OCI-LY7 (cell line): ENCODE data around the gene ATP8B4.

Experiments
- CTCF ChIP-seq: fragments of 200-600 bp; sonication (generic); conservative IDR thresholded peaks from 2 replicates; pipeline ENCODE4 v1.5.1; 2014; ENCODE audit warnings: mild to moderate bottlenecking, antibody characterized with exemption, low read length, moderate library complexity, mixed read lengths
- EZH2phosphoT487 ChIP-seq: fragments of 200-600 bp; sonication (generic); IDR thresholded peaks from 2 replicates; pipeline ENCODE4 v1.6.1; 2018; ENCODE audit warnings: low read depth, borderline replicate concordance, mild to moderate bottlenecking, mixed run types, antibody characterized with exemption, low read length, moderate library complexity, mixed read lengths

- TF ChIP-seq CTCF = no peak
- TF ChIP-seq EZH2phosphoT487 = no peak
These were observed 291.7 kb downstream of the ATP8B4 start for GRCh38 chr15:49827311-49827710.
